Cortex of kidney (tissue), 1 donor: ENCODE results near the gene ACOT11.

Experiments
- DNase-seq: peaks from one replicate; lab custom pipeline; 2025; lab: John Stamatoyannopoulos, UW

The ACOT11 gene

GRCh38 chr1:54645806-54646676, 98.0 kb downstream of the ACOT11 start:
- no peak for DNase-seq

GRCh38 chr1:54649130-54649898, 101.3 kb downstream of the ACOT11 start:
- no peak for DNase-seq

GRCh38 chr1:54649921-54650320, 101.9 kb downstream of the ACOT11 start:
- DNase-seq: no peak

- DNase-seq: no peak
These were observed 102.4 kb downstream of the ACOT11 start for GRCh38 chr1:54650417-54650816.

- DNase-seq: no peak
These were observed 103.6 kb downstream of the ACOT11 start for GRCh38 chr1:54651608-54652007.

GRCh38 chr1:54652168-54652567, 104.1 kb downstream of the ACOT11 start:
- no peak for DNase-seq

GRCh38 chr1:54653036-54653435, 105.0 kb downstream of the ACOT11 start:
- no peak for DNase-seq

- DNase-seq: no peak
These were observed 110.3 kb downstream of the ACOT11 start for GRCh38 chr1:54658164-54658913.
